NT2/D1 (cell line): ENCODE data around the gene GLRA1.

Source experiments
- DNase-seq: peaks from one replicate; pipeline ENCODE4 v3.0.0-alpha.2; 2011; ENCODE audit warnings: low read depth, low spot score
- H3K27me3 ChIP-seq: 2 replicates; pipeline ENCODE4 v1.6.0; 2011; ENCODE audit warnings: mild to moderate bottlenecking; ENCODE audit not compliant: insufficient read length, insufficient read depth
- H3K36me3 ChIP-seq: 2 replicates; pipeline ENCODE4 v1.6.1; 2011; ENCODE audit warnings: mild to moderate bottlenecking, low read length, mixed read lengths; ENCODE audit not compliant: insufficient read depth, insufficient read length
- H3K4me1 ChIP-seq: 2 replicates; pipeline ENCODE4 v1.5.1; 2011; ENCODE audit not compliant: insufficient read depth, insufficient read length
- H3K4me3 ChIP-seq: 2 replicates; pipeline ENCODE4 v1.5.1; 2011; ENCODE audit warnings: low read depth; ENCODE audit not compliant: insufficient read length
- H3K9ac ChIP-seq: 2 replicates; pipeline ENCODE4 v1.6.0; 2011; ENCODE audit warnings: low read depth; ENCODE audit not compliant: insufficient read length
- H3K9me3 ChIP-seq: 2 replicates; pipeline ENCODE4 v1.5.1; 2011; ENCODE audit warnings: mild to moderate bottlenecking, low read length; ENCODE audit not compliant: insufficient read depth
- SUZ12 ChIP-seq: IDR thresholded peaks from 2 replicates; pipeline ENCODE4 v1.6.1; 2011; ENCODE audit not compliant: insufficient read length, insufficient read depth; ENCODE audit errors: extremely low read depth
- YY1 ChIP-seq: IDR thresholded peaks from 2 replicates; pipeline ENCODE4 v1.6.1; 2011; ENCODE audit not compliant: insufficient read length, insufficient read depth
- ZNF274 ChIP-seq: IDR thresholded peaks from 2 replicates; pipeline ENCODE4 v1.6.1; 2011; ENCODE audit warnings: mild to moderate bottlenecking, low read depth, low read length

Gene GLRA1

DNA sequence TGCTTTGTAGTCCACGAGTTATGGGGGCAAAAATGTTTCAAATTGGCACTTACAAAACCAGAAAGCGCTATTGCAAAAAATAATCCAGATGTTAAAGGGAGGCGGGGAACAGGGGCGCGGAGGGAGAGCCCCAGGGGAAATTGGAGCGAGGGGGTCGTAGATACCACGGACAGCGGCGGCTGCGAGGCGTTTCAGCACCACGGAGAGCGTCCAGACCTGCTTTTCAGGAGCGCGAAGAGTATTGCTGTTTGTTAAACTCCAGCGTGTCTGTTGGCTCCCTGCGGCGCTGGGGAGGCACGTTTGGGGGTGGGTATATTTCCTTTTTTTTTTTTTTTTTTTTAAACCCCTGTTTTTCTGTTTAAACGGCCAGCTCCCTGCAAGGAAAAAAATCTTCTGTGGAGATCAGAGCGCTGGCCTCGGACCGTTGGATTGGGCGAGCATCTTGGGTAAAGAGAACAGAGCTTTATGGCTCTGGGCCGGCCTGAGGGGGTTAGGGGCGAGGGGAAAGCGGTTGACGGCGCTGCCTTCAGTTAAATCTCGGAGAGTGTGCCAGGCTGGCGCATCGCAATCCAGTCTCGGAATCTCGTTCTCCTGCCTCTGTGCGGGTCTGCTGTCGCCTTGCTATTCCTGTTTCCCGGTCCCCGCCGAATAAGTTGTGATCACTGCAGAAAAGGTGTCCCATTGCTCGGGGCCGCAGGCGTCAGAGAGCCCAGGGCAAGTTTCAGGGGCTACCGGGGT lies at the start of gene GLRA1:
GLRA1 (minus strand) TSS at position 288 of the 738 bp plus-strand sequence. CDS start 302 bp downstream, outside the sequence.
- Histone ChIP-seq H3K9ac (no peak within 1 kb of the TSS), H3K4me1 (no peaks in the 10 kb centered on the region), H3K4me3 (no peak within 1 kb of the TSS), H3K27me3 (peaks cover 7% of the 10 kb centered on the region), H3K36me3 (no peaks in the 10 kb centered on the region), H3K9me3 (no peaks in the 10 kb centered on the region)
- TF ChIP-seq SUZ12 = no peak
- TF ChIP-seq YY1 = no peak
- TF ChIP-seq ZNF274 = no peak
- peak; percentile 46 for DNase-seq

DNA sequence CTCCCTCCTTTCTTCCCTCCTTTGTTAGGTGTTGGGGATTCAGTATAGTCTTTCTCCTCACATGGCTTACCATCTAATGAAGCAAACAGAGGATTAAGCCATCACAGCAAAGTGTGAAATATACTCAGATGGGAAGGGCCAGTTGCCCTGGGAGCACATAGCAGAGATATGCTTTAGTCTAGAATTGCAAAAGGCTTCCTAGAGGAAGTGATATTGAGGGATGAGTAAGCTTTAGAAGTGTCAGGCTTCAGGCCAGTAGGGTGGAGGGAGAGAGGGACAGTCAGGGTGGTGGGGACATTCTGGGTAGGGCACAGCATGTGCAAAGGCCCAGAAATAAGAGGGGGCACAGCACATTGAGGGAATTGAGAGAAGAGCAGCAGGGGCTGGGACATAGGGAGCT lies 46.2 kb upstream of the GLRA1 start:
- no peak for TF ChIP-seq SUZ12
- no peak for TF ChIP-seq YY1
- TF ChIP-seq ZNF274 = no peak

DNA sequence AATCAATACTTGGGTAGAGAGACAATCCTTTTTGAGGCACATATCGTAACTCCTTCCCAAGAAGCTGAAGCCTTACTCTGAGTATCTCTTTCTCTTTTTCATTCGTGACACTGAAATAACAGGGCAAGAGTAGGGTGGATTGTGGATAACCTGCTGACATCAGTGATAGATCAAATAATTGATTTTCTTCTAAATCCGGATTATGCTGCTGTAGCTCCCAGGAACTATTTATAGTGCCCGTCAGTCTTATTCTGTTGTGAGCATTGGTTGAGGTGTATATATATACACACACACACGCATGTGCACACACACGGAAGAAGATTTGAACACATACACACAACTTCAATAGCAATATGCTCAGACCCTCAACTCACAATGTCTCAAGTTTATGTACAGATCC lies 43.2 kb upstream of the GLRA1 start:
- no peak for DNase-seq
- TF ChIP-seq ZNF274 (no peak), SUZ12 (no peak), YY1 (no peak)
- Histone ChIP-seq H3K9ac (no peak overlapping the region), H3K4me3 (no peak overlapping the region), H3K4me1 (no peaks in the 10 kb centered on the region), H3K27me3 (no peaks in the 10 kb centered on the region), H3K36me3 (no peaks in the 10 kb centered on the region), H3K9me3 (no peaks in the 10 kb centered on the region)

More for the DNA sequence above, 46.2 kb upstream of the GLRA1 start:
- no peak overlapping the region for H3K4me3 ChIP-seq
- DNase-seq = no peak
- no peaks in the 10 kb centered on the region for H3K9me3 ChIP-seq
- H3K27me3 ChIP-seq = no peaks in the 10 kb centered on the region
- no peaks in the 10 kb centered on the region for H3K36me3 ChIP-seq
- no peak overlapping the region for H3K9ac ChIP-seq
- no peaks in the 10 kb centered on the region for H3K4me1 ChIP-seq

DNA sequence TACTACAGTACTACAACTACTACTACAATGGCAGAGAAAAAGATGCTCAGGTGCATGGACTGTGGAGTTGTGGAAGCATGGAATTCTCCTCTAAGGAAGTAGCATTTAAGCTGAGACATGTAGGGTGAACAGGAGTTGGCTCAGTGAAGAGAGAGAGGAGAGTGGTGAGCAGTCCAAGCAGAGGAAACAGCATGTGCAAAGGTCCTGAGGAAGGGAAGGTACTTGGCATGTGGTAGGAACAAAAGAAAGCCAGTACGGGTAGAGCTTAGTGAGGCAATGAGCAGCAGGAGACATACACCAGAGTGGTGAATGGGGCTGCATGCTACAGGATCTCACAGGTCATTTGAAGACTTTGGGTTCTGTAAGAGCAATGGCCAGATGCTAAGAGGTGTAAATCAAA lies 41.4 kb upstream of the GLRA1 start:
- Histone ChIP-seq H3K9ac (no peak overlapping the region), H3K36me3 (no peaks in the 10 kb centered on the region), H3K27me3 (no peaks in the 10 kb centered on the region), H3K9me3 (no peaks in the 10 kb centered on the region), H3K4me3 (no peak overlapping the region), H3K4me1 (no peaks in the 10 kb centered on the region)
- TF ChIP-seq YY1 (no peak), SUZ12 (no peak), ZNF274 (no peak)
- DNase-seq = no peak

DNA sequence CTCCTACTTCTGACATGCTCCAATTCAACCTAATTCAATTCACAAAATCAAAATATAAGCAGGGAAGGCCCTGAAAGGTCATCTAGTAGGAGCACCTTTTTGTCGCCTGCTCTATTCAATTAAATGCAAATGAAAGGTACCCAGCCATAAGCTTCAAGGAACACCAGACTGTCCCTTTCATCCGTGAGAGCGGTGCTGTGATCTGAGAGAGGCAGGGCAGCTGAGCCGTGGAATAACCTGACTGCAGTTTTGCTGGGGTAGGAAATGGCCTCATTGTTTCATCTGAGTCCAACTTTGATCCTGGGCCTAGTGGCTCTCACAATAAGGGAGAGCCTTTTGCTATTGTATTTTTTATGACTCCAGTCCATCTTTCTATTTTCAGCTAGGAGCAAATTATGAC lies 39.8 kb upstream of the GLRA1 start:
- Histone ChIP-seq H3K4me3 (no peak overlapping the region), H3K9me3 (no peaks in the 10 kb centered on the region), H3K9ac (no peak overlapping the region), H3K4me1 (no peaks in the 10 kb centered on the region), H3K36me3 (no peaks in the 10 kb centered on the region), H3K27me3 (no peaks in the 10 kb centered on the region)
- no peak for DNase-seq
- TF ChIP-seq ZNF274 (no peak), SUZ12 (no peak), YY1 (no peak)

DNA sequence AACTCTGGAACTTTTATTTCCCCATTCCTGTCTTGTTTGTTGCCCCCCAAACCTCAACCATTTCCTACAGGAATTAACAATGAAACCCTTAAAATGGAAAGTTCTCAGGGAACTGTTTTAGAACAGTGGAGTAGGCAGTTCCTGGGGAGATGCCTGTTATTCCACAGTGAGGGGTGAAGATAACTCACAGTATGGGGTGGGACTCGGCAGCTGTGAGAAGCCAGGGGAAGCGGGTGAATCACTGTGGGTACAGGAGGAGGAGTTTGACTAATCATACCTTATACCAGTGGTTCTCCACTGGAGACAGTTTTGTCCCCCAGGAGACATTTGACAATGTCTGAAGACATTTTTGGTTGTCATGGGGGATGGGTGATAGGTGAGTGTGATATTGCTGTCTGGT lies 36.9 kb upstream of the GLRA1 start:
- H3K9ac ChIP-seq = no peak overlapping the region
- no peak for DNase-seq

DNA sequence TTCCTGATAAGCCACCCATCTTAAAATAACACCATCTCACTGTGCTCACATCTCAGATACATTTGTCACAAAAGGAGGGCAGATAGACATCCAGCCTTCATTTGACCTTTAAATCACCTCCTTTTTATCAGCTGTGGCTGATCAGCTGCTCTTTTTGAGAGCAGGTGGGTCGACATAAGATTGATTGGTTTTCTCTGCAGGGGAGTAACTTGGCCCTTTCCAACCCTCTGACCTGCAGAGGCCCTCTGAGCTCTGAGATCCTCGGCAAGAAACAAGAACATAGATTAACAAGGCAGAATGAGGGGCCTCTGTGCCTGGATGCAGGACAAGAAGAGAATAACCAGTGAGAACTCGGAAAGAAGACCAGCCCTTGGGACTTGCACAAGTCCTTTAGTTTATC lies 33.5 kb upstream of the GLRA1 start:
- DNase-seq = no peak
- TF ChIP-seq SUZ12 (no peak), ZNF274 (no peak), YY1 (no peak)
- H3K36me3 ChIP-seq = no peaks in the 10 kb centered on the region
- no peak overlapping the region for H3K9ac ChIP-seq
- no peak overlapping the region for H3K4me3 ChIP-seq
- H3K4me1 ChIP-seq = no peaks in the 10 kb centered on the region
- H3K9me3 ChIP-seq = no peaks in the 10 kb centered on the region
- H3K27me3 ChIP-seq = no peaks in the 10 kb centered on the region

More for the DNA sequence above, 36.9 kb upstream of the GLRA1 start:
- no peaks in the 10 kb centered on the region for H3K27me3 ChIP-seq
- no peaks in the 10 kb centered on the region for H3K9me3 ChIP-seq
- no peaks in the 10 kb centered on the region for H3K4me1 ChIP-seq
- H3K4me3 ChIP-seq = no peak overlapping the region
- TF ChIP-seq ZNF274 (no peak), YY1 (no peak), SUZ12 (no peak)
- H3K36me3 ChIP-seq = no peaks in the 10 kb centered on the region
